ENCODE data around the gene SKIC8.

The SKIC8 gene

DNA sequence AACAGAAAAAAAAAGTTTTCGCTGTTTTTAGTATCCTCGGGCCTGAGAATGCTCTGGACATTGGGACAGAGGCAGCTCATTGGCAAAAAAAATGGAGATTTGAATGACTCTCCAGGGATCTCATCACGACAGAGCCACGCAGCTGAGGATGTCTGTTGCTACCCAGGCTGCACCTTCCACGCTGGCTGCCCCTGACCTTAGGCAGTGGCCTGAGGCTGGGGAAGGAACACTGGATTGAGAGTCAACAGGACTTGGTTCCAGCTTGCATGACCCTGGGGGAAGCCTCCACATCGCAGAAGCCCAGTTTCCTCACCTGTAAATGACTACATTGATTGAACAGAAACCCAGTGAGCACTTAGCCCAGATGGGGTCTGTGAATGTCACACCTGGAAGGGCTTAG lies 56.4 kb downstream of the SKIC8 start:
- Histone ChIP-seq H3K4me3 (ENCODE audit: low read depth, low read length) (no peak overlapping the region), H3K4me1 (peaks cover 9% of the 10 kb centered on the region), H3K36me3 (no peaks in the 10 kb centered on the region), H3K27me3 (no peaks in the 10 kb centered on the region), H3K9me3 (no peaks in the 10 kb centered on the region)
- DNase-seq = no peak
- TF ChIP-seq, protein P1, sequence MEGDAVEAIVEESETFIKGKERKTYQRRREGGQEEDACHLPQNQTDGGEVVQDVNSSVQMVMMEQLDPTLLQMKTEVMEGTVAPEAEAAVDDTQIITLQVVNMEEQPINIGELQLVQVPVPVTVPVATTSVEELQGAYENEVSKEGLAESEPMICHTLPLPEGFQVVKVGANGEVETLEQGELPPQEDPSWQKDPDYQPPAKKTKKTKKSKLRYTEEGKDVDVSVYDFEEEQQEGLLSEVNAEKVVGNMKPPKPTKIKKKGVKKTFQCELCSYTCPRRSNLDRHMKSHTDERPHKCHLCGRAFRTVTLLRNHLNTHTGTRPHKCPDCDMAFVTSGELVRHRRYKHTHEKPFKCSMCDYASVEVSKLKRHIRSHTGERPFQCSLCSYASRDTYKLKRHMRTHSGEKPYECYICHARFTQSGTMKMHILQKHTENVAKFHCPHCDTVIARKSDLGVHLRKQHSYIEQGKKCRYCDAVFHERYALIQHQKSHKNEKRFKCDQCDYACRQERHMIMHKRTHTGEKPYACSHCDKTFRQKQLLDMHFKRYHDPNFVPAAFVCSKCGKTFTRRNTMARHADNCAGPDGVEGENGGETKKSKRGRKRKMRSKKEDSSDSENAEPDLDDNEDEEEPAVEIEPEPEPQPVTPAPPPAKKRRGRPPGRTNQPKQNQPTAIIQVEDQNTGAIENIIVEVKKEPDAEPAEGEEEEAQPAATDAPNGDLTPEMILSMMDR (IDR thresholded peaks at IDR 0.05; ENCODE audit: low read depth, low read length) = no peak

DNA sequence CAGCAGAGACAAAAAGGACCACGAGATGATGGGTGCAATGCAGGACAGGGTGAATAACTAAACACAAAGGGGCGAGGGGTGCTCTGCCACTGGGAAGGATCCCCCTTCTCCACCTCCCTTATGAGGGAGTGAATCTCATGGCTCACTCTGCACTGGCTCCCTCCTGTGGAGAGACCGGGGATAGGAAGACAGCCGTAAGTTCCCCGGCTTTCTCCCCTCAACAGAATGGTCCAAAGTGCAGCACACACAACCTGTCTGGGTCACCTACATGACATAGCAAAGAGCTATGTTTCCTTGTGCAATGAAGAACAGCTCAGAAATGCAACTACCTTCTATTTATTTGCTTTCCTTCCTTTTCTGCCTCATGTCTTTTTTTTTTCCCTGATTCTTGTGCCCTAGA lies 57.3 kb downstream of the SKIC8 start:
- Histone ChIP-seq H3K4me1 (peaks cover 9% of the 10 kb centered on the region), H3K27me3 (no peaks in the 10 kb centered on the region), H3K36me3 (no peaks in the 10 kb centered on the region), H3K4me3 (ENCODE audit: low read depth, low read length) (no peak overlapping the region), H3K9me3 (no peaks in the 10 kb centered on the region)
- peak; percentile 60 for DNase-seq
- TF ChIP-seq, protein P1 (IDR thresholded peaks at IDR 0.05; ENCODE audit: low read depth, low read length) = peak; percentile 64

DNA sequence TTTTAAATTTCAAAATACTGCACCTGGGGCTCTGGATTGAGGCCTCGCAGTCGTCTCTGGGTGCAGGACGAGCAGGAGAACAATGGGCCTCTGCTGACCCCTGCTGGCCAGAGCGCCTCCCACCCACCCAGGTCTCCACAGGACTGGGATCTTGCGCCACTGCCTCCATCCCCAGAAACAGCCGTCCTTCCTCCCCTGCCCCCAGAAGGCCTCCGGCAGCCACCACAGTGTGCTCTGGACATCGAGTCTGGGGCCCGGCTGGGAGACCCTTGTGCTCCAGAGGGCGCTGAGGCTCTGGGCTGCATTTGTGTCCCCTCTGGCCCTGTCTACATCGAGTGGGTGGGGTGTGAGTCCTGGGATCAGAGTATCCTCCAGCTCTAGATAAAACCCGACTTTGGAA lies 58.4 kb downstream of the SKIC8 start:
- Histone ChIP-seq H3K27me3 (no peaks in the 10 kb centered on the region), H3K4me1 (peaks cover 9% of the 10 kb centered on the region), H3K4me3 (ENCODE audit: low read depth, low read length) (no peak overlapping the region), H3K9me3 (no peaks in the 10 kb centered on the region), H3K36me3 (no peaks in the 10 kb centered on the region)
- peak; percentile 93 for DNase-seq
- TF ChIP-seq, protein P1 (IDR thresholded peaks at IDR 0.05; ENCODE audit: low read depth, low read length) = peak; percentile 87

DNA sequence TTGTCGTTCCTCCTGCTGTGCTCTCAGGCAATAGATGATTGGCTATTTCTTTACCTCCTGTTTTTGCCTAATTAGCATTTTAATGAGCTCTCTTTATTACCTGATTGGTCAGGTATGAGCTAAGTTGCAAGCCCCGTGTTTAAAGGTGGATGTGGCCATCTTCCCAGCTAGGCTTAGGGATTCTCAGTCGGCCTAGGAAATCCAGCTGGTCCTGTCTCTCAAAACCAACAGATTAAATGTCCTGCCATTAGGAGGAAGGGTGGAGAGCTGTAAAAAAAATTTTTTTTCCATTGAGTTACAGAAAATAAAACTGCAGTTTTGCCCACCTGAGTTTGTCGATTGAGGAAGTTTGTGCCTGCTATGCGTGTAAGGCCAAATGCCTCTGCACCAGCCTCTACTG lies 59.6 kb downstream of the SKIC8 start:
- TF ChIP-seq, protein P1 (IDR thresholded peaks at IDR 0.05; ENCODE audit: low read depth, low read length) = no peak
- Histone ChIP-seq H3K36me3 (no peaks in the 10 kb centered on the region), H3K9me3 (no peaks in the 10 kb centered on the region), H3K27me3 (no peaks in the 10 kb centered on the region), H3K4me3 (ENCODE audit: low read depth, low read length) (no peak overlapping the region), H3K4me1 (peaks cover 9% of the 10 kb centered on the region)
- DNase-seq = no peak

DNA sequence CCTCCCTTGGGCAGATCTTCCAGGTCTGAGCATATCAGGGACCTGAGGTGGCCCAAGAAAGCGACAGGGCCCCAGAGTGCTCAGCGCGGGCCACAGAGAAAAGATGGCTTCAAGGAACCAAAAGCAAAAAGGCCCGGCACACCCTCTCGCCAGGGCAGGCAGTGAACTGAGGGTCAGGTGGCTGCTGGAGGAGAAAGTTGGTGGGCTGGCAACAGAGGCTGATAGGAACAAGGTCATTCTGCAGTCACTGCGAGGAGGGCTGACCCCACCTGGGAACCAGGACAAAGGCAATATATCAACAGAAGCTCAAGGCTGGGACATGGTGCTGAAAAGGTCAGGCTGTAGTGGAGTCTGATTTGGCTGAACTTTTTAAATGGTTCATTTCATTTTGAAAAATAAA lies 62.3 kb downstream of the SKIC8 start:
- TF ChIP-seq, protein P1 (IDR thresholded peaks at IDR 0.05; ENCODE audit: low read depth, low read length) = no peak
- no peaks in the 10 kb centered on the region for H3K27me3 ChIP-seq
- no peak for DNase-seq
- no peaks in the 10 kb centered on the region for H3K4me1 ChIP-seq
- H3K9me3 ChIP-seq = no peaks in the 10 kb centered on the region
- H3K36me3 ChIP-seq = no peaks in the 10 kb centered on the region
- H3K4me3 ChIP-seq (ENCODE audit: low read depth, low read length) = no peak overlapping the region

DNA sequence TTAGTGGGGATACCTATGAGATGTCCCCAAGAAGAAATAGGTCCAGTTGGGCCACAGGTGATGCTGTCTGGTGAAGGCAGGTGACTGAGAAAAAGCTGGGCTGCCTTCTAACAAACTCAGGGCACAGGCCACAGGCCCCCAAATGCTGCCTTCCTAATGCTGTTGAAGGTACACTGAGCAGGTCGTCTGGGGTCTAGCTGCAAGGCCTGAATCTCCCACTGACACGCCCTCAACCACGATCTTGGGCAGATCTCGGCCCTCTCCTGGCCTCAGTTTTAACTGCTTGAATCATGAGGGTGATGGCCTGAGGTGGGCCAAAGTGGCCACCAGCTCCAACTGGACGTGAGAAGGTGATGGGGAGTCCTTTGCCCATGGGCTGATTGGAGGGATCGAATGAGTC lies 62.9 kb downstream of the SKIC8 start:
- no peak for DNase-seq
- TF ChIP-seq, protein P1 (IDR thresholded peaks at IDR 0.05; ENCODE audit: low read depth, low read length) = no peak

More for the DNA sequence above, 62.9 kb downstream of the SKIC8 start:
- Histone ChIP-seq H3K9me3 (no peaks in the 10 kb centered on the region), H3K4me3 (ENCODE audit: low read depth, low read length) (no peak overlapping the region), H3K27me3 (no peaks in the 10 kb centered on the region), H3K36me3 (no peaks in the 10 kb centered on the region), H3K4me1 (no peaks in the 10 kb centered on the region)

Measured in BE2C (cell line).